ENCODE data around the gene DTNB. TPM values are rescaled to one million over a fixed set of nuclear protein-coding genes. Genes with fewer than 3 reads are reported as not detected.

DTNB gene
- total RNA-seq, 1 donor from 2014 or later, result 5.7 TPM

GRCh38 chr2:25597881-25598280 lies 75.5 kb downstream of the DTNB start:
- intact Hi-C loops (cut with DNase I), result no loop called here
- DNase-seq (ENCODE audit: low spot score), result no peak

- intact Hi-C loops (cut with DNase I), result no loop called here
- DNase-seq (ENCODE audit: low spot score), result no peak
Observed at GRCh38 chr2:25596516-25597244, 76.7 kb downstream of the DTNB start.

- intact Hi-C loops (cut with DNase I), result no loop called here
- DNase-seq (ENCODE audit: low spot score), result no peak
Observed at GRCh38 chr2:25595393-25595792, 78.0 kb downstream of the DTNB start.

- DNase-seq (ENCODE audit: low spot score), result no peak
- intact Hi-C loops (cut with DNase I), result no loop called here
Observed at GRCh38 chr2:25594991-25595390, 78.4 kb downstream of the DTNB start.

GRCh38 chr2:25592766-25593292 lies 80.5 kb downstream of the DTNB start:
- no peak for DNase-seq (ENCODE audit: low spot score)

GRCh38 chr2:25590921-25591505 lies 82.4 kb downstream of the DTNB start:
- intact Hi-C loops (cut with DNase I), result no loop called here

More at GRCh38 chr2:25592766-25593292, 80.5 kb downstream of the DTNB start:
- intact Hi-C loops (cut with DNase I), result no loop called here

GRCh38 chr2:25589676-25590205 lies 83.6 kb downstream of the DTNB start:
- intact Hi-C loops (cut with DNase I), result no loop called here
- no peak for DNase-seq (ENCODE audit: low spot score)

More at GRCh38 chr2:25590921-25591505, 82.4 kb downstream of the DTNB start:
- DNase-seq (ENCODE audit: low spot score), result no peak

- intact Hi-C loops (cut with DNase I), result no loop called here
Observed at GRCh38 chr2:25588576-25588975, 84.8 kb downstream of the DTNB start.

GRCh38 chr2:25587361-25587760 lies 86.0 kb downstream of the DTNB start:
- intact Hi-C loops (cut with DNase I), result no loop called here
- no peak for DNase-seq (ENCODE audit: low spot score)

More at GRCh38 chr2:25588576-25588975, 84.8 kb downstream of the DTNB start:
- DNase-seq (ENCODE audit: low spot score), result no peak

GRCh38 chr2:25586726-25587144 lies 86.6 kb downstream of the DTNB start:
- intact Hi-C loops (cut with DNase I), result no loop called here
- no peak for DNase-seq (ENCODE audit: low spot score)

GRCh38 chr2:25585189-25585588 lies 88.2 kb downstream of the DTNB start:
- DNase-seq (ENCODE audit: low spot score), result no peak
- intact Hi-C loops (cut with DNase I), result no loop called here

- no peak for DNase-seq (ENCODE audit: low spot score)
- intact Hi-C loops (cut with DNase I), result no loop called here
Observed at GRCh38 chr2:25582077-25582830, 91.1 kb downstream of the DTNB start.

GRCh38 chr2:25576596-25576995 lies 96.8 kb downstream of the DTNB start:
- intact Hi-C loops (cut with DNase I), result no loop called here
- no peak for DNase-seq (ENCODE audit: low spot score)

GRCh38 chr2:25572638-25573037 lies 100.7 kb downstream of the DTNB start:
- no peak for DNase-seq (ENCODE audit: low spot score)
- intact Hi-C loops (cut with DNase I), result no loop called here

- intact Hi-C loops (cut with DNase I), result no loop called here
- no peak for DNase-seq (ENCODE audit: low spot score)
Observed at GRCh38 chr2:25570161-25570845, 103.1 kb downstream of the DTNB start.

GRCh38 chr2:25567406-25567805 lies 106.0 kb downstream of the DTNB start:
- intact Hi-C loops (cut with DNase I), result no loop called here
- DNase-seq (ENCODE audit: low spot score), result no peak

GRCh38 chr2:25566694-25567093 lies 106.7 kb downstream of the DTNB start:
- no peak for DNase-seq (ENCODE audit: low spot score)
- intact Hi-C loops (cut with DNase I), result no loop called here

GRCh38 chr2:25566094-25566493 lies 107.3 kb downstream of the DTNB start:
- no peak for DNase-seq (ENCODE audit: low spot score)
- intact Hi-C loops (cut with DNase I), result no loop called here

GRCh38 chr2:25561136-25561850 lies 112.1 kb downstream of the DTNB start:
- no peak for DNase-seq (ENCODE audit: low spot score)
- intact Hi-C loops (cut with DNase I), result no loop called here

All from cardiac septum (tissue), 1 donor.